Measurements from ENCODE around the gene CPN2.

CPN2 gene

DNA sequence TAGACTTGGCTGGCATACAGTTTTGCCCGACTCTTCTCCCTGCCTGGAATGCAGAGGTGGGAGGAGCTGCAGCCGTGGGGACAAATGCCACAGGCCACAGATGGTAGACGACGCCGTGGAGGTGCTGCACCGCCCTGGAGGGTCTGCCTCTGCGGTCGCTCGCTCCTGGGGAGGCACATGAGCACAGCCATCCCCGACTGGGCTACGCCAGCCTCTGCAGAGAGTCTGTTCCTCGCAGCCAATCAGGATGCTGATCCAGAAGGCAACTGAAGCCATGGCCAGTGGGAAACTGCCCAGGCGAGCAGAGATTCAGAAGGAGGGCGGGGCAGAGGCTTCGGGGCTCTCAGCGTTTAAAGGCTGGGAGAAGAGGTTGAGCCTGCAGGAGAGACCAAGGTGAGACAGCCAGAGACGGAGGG lies 30.3 kb upstream of the CPN2 start:
- no peak for DNase-seq (ENCODE audit: low read depth in 2 of 2)

DNA sequence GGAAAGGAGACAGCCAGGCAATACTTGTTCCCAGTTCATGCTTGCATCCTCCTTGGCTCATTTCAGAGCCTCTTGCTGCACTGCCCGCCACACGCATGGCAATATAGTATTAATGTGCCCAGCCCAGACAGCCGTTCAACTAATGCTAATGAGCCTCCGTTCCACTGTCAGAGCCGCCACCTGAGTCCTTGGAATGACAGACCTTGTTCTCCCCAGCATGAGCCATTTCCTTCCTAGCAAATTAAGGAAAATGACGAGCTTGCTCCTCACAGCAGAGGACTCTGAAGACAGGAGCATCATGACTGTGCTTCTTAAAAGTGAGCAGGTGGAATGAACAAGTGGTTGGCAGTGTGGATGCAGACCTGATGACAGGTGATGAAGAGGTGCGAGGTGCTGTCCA lies 29.2 kb upstream of the CPN2 start:
- DNase-seq (ENCODE audit: low read depth in 2 of 2), result no peak

DNA sequence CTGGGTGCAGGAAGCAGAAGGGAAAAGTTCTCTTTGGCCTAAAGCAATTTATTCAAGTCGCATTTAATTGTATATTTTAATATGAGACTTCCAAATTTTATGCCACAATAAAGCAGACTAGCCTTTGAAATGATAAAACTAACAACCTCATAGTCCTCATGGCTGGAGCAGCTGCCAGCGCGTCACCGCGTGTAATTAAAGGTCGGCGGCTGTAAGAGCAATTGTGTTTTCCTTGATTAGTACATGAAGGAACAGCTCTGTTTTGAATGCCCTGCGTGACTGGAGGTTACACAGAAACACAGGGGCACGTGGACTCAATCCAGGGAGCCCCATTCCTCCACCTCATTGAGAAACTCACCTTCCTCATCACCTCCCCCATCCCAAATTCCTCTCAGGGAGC lies 28.5 kb upstream of the CPN2 start:
- no peak for DNase-seq (ENCODE audit: low read depth in 2 of 2)

DNA sequence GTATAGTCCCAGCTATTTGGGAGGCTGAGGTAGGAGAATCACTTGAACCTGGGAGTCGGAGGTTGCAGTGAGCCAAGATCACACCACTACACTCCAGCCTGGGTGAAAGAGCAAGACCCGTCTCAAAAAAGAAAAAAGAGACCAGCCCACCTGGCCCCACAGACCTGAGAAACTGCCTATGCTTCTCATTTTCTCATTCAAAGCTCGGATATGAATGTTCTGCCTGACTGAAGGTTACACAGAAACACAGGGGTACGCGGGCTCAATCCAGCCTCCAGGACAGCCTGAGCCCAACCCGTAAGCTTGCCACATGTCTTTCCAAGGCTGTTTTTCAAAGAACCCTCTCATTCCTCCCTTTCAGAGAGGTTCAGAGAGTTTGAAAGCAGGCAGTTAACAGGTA lies 28.1 kb upstream of the CPN2 start:
- no peak for DNase-seq (ENCODE audit: low read depth in 2 of 2)

DNA sequence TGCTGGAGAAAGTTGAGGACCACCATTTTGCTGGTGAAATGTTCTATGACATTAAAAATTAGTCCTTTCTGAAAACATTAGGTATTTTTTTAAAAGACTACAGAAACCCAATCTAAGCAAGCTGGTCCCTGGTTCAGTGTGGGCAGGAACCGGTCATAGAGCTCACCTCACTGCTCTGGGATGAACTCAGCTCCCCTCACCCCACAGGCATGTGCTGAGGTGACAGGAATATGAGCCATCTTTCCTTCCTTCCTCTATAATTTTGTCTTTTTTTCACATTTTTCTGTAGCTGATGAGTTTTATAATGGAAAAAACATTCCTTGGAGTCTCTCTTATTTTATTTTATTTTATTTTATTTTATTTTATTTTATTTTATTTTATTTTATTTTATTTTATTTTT lies 26.6 kb upstream of the CPN2 start:
- DNase-seq (ENCODE audit: low read depth in 2 of 2), result no peak

DNA sequence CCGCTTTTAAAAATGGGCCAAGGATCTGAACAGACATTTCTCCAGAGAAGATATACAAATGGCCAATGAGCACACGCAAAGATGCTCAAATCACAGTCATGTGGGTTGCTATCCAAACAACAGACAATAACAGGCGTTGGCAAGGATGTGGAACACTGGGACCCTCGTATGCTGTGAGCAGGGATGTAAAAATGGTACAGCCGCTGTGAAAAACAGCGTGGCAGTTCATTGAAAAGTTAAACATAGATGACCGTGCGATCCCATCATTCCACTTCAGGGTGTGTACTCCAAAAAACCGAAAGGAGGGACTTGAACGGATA lies 25.1 kb upstream of the CPN2 start:
- DNase-seq (ENCODE audit: low read depth in 2 of 2), result no peak

DNA sequence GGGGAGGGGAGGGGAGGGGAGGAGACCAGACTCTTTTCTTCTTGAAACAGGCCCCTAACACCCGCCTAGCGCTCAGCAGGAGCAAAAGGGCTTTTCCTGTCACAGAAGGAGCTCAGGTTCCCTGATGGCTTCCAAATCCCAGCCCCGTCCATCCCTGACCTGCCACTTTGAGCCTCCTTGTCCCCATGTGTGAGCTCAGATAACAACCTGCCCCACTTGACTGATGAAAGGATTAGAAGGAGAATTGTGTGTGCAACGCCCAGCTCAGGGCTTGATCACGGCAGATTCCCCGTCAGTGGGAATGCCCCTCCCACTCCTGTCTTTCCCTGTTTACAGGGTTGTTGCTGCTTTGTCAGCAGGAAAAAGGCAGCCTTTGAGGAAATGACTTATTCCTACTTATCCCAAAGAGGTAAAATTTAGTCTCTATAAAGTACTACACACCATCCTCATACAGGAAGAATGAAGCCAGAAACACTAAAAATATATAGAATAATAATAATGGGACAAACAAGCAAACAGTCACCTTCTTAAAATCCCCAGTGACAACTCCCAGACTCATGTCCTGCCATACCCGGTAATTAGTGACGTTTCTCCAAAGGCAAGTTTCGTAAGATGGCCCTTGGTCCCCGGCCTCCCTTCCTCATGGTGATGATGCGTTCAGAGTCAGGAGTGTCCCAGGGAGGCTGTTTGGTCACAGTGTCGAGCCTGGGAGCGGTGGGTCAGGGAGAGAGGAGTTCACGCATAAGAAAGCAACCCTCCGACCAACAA lies 24.5 kb upstream of the CPN2 start:
- DNase-seq (ENCODE audit: low read depth in 2 of 2), result no peak

DNA sequence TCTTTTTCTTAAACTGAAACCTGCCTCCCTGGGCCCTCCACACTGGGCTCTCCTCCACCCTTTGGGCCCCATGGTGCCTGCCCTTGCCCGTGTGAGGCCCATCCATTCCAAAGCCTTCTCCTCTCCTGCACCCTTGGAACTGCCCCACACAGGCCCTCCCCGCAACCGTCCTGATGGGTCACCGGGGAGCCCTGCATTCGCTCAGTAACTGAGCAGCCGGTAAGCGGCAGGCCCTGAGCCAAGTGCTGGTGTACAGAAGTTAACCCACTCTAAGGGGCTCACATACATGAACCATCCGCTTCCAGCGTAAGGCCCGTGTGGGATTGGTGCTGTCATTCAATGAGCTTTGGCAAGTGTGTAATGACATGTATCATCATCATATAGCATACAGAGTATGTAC lies 23.8 kb upstream of the CPN2 start:
- DNase-seq (ENCODE audit: low read depth in 2 of 2), result no peak

DNA sequence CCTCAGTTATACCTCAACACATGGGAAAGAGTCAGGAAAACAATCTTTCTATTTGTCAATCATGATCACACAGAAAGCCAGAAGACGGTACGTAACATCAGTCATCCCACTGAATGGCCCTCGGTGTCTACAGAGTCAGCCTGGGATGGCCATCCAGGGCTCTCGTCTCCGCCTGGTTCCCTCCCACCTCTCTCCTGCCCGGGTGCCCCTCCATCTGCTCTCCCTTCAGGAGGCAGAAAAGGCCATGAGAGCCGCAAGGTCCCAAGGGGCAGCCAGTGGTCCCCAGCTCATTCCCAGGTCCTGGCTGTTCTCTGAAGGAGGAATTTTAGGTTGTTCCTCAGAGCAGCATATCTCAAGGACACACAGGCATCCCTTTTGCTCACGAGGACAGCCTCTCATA lies 22.8 kb upstream of the CPN2 start:
- no peak for DNase-seq (ENCODE audit: low read depth in 2 of 2)

DNA sequence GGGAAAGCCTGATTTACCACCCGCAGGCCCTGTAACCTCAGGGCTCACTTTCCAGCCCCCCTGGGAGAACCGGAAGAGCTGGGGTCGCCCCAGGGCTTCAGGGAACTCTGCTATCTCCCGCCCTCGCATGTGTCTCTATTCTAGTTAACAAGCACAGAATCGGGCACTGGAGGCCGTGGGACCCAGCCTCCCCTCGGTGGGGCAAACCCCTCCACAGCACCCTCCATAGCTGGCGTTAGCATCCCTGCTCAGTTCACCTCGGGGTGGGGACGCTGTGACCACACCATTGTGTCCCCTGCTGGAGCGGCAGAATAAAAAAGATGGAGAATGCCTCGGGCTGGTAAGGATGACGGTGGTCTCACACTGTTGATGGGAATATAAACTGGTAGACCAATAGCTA lies 21.9 kb upstream of the CPN2 start:
- DNase-seq (ENCODE audit: low read depth in 2 of 2), result no peak

DNA sequence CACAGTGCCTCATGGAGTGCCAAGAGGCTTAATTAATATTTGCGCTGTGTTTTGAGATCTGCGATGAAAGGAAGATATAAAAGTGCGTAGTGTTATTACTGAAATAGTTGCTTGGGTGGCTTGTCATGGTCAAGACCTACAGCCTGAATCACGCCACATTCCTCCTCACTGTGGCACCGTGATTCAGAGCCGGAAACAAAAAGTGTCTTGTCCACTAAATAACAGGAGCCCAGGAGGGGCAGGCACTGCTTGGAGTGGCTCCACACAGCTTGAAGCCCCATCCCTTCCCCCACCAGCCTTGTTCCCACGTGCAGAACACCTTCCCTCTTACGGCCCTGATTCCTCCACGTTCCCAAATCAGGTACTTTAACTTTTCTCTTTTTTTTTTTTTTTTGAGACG lies 19.6 kb upstream of the CPN2 start:
- DNase-seq (ENCODE audit: low read depth in 2 of 2), result no peak

DNA sequence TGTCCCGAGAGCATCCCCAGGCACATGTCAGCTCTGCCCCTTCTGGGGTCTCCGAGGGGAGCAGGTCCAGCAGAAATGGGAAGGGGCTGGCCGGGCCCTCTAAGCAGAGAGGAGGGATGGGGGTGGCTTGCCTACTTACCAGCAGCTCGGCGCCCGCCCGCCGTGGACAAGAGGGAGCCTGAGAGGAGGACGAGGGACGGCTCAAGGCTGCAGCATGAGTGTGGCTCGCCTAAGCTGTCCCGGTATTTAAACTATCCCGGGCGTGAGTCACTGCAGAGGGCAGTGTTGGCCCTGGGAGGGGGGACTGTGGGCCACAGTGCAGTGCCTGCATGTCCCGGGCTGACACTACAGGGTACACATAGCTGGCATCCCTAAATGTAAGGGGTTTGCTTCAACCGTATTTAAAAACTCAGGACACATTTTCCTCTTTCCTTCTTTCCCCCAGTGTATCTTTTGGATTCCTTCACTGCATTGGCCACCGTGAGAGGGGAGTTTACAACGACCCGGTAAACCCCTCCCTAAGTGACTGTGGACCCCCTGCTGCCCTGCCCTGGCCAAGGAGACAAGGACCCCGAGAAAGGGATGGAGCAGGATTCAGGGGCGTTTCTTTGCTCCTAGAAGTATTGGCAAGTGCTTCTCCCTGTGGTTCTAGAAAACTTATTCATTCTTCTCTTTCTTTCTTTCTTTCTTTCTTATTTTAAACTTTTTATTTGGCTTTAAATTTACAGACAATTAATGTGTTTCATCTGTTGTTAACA lies 18.6 kb upstream of the CPN2 start, which contains the start of gene LRRC15:
LRRC15 (minus strand) TSS at position 222 of the 758 bp plus-strand sequence. CDS start 8,700 bp downstream, outside the sequence.
- no peak for DNase-seq (ENCODE audit: low read depth in 2 of 2)

DNA sequence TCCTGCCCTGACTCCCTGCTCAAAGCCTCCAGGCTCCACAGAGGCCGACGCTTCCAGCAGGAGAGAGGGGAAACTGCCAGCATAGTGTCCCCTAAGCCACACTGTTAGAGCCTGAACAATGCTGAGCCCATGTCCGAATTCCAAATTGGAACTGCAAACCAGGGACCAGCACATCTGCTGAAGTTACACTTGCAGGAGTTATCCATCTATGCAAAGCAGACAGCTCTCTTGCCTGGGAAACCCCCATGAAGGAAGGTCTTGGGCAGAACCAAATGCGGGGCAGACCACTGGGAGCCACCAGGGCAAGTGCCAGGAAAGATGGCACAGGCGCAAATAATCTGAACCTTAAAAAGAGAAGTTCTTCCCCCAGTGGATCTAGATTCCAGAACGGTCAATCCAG lies 17.8 kb upstream of the CPN2 start:
- no peak for DNase-seq (ENCODE audit: low read depth in 2 of 2)

DNA sequence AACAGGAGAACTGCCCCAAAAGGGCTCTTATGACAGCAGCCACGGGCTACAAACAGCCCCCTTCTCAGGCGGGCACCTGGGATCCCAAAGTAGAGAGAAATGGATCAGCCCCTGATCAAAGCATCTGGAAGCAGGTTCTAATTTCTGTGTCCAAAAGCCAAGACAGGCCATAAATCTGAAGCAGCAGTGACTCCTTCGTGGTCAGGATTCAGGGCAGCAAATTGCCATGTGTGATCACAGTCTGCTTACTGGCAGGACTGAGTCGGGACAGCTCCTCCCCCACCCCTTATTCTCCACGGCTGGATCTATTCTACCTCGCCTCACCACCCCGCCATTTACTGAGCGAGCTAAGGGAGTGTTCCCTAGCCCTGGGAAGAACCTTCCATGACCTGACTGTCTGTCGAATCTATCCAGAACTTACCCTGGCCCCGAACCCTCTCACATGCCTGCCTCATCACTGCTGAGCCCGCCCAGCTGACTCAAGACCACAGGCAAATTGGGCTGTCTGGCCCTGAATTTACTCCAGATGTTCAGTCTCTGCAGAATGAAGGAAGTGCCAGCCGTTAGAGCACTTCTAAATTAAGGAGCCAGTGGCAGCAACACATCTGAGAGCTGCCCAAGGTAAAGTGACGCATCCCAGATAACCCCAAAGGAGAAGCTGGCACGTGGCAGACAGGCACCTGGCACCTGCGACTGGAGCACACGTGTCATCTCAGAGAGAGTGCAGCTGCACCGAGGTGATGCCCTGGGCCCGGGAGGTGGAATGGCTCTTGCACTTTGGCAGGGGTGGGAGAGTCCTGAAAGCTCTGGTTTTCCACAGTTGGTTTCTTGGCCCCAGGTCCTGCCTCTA lies 17.1 kb upstream of the CPN2 start:
- DNase-seq (ENCODE audit: low read depth in 2 of 2), result no peak

DNA sequence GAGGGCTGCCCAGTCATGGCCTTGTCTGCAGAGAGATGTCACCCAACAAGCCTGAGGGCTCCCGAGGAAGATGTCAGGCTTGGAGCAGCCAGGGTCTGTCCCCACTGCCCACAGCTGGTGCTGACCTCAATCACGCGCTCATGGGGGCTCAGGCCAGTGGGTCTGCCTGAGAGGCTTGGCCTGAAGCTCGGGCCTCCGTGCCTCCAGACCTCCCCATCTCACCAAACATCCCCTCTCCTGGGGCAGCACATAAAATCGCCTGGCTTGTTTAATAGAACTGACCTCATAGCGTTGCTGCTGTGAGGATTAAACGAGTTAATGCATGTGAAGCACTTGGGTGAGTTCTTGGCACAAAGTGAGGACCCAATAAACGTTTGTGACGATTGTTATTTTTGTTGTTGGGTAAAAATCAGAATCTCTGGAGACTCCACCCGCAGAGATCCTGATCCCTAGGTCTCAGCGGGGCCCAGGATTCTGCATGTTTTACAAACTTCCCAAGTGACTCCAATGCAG lies 14.9 kb upstream of the CPN2 start:
- no peak for DNase-seq (ENCODE audit: low read depth in 2 of 2)

DNA sequence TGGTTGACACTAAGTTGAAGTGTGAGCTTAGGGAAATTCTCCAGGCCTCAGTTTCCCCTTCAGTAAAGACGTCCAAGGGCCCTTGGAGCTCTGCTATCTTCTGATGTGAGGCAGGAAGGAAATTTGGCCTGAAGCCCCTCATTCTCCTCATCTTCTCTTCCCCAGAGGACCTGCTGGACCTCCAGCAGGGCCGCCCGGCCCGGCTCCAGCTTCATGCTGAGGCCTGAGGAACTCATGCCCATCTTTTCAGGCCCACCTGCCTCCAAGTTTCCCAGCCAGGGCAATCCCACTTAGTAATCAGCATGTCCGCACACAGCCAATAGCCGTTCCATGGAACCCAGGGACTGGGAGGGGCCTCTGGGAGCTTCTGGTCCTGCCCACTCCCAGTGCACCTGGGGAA lies 14.4 kb upstream of the CPN2 start:
- no peak for DNase-seq (ENCODE audit: low read depth in 2 of 2)

DNA sequence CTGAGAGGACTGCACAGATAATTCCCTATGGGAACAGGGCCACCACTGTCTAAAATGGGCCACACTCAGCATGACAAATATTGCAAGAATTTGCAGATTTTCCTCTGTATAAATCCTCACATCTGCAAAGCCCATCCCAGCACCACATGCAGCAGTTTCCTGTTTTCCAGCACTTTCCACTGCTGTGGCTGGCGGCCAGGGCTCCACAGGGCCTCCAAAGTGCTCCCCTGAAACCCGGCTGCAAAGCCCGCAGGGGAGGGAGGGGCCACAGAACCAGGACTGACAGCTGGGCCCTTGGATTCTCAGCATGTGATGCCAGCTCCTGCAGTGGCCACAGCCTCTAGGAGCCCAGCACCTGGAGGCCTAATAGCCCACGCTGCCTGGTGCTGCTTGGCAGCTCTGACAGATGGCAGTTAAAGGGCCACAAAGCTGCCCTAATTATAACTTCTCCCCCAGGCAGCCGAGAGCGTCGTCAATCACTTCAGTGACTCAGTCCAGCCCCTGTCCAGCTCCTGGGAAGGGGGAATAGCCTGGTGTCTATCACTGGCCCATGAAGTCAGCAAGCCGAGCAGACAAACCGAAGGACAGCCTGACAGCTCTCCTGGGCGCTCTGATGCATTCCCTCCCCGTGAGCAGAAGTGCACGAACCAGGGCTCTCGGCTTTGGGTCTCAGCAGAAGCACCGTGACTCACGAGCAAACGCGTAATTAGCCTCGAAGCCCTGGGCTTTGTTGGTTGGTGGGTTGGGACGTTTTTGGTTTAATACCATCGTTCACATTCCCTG lies 13.7 kb upstream of the CPN2 start:
- DNase-seq (ENCODE audit: low read depth in 2 of 2), result no peak

DNA sequence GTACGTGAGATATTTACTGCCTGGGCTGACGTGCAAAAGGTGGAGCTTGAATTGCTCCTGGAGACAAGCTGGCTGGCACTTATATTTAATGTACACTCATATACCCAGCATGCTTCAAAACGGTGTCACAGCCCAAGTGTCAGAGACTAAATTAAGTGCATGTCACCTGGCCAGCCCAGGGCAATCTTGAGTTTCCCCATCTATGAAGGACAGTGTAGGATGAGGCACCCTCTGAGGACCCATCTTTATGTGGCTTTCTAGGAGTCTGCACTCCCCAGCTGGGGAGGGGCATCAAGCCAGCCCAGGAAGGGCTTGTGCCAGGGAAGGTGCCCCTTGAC lies 13.2 kb upstream of the CPN2 start:
- DNase-seq (ENCODE audit: low read depth in 2 of 2), result no peak

DNA sequence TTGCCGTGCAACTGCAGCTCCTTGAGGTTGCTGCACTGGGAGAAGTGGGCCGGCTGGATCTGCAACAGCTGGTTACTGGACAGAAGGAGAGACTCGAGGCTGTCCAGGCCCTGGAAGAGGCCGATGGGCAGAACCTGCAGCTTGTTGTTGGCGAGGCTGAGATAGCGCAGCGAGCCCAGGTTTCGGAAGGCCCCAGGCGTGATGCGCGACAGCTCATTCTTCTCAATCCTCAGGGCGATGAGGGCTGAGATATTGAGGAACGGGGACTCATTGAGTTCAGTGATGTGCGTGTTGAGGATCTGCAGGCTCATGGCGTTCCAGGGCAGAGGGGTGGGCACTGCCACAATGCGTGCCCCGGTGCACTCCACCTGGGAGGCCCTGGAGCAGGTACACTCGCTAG lies 9.4 kb upstream of the CPN2 start:
- no peak for DNase-seq (ENCODE audit: low read depth in 2 of 2)

DNA sequence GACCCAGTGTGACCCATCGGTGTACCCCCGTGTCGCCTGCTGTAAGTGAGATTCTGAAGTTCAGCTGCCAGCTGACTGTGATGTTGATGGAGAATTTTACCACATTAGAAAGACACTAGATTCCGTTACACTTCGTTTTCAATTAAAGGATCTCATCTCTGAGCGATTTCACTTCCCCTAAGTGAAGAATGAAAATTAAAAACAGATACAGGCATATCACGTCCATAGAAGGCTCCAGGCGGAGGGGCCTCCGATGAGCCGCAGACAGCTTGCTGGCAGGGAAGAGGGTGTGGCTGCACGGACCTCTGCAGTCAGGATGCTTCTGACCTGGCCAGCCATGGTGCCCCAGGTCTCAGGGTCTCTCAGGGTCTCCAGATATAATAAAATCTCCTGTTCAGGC lies 6.6 kb upstream of the CPN2 start:
- no peak for DNase-seq (ENCODE audit: low read depth in 2 of 2)

DNA sequence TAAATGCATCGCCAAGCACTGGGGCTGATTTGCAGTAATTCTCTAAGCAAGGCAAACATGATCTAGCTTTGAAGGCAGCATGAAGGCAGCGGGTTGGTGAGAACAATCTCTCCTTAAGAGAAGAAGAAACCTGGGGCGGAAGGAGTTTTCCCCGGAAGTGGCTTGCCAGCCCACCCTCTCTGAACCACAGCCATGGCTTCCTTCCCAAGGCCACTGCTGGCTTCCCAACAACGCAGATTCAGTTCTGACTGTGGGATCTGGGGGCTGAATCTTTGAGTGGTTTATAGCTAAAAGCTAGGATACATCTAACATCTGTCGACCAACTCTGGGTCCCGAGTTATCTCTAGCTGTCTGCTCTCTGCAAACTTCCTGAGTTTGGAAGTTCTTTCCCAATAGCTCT lies 4.3 kb upstream of the CPN2 start:
- no peak for DNase-seq (ENCODE audit: low read depth in 2 of 2)

DNA sequence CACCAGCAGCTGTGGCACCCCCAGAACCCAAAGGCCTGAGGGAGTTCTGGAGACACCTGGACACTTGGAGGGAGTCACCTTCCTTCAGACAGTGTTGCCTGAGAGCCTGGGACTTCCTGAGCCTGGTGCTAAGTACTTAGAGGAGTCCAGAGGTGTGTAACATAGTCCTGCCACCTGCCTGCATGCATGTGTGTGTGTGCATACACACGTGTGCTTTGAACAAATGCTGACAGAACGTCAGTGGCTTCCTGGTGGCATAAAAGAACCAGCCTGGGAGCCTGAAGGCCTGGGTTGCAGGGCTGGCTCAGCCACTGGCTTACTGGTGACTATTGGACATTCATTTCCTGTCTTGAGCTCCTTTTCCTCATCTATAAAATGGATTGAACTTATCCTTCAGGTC lies 3.2 kb upstream of the CPN2 start:
- DNase-seq (ENCODE audit: low read depth in 2 of 2), result no peak

Measured in stimulated activated CD8-positive, alpha-beta memory T cell treated with anti-CD3 and anti-CD28 coated beads, Interleukin-7, amount 100 ng/mL, for 1 hour (primary cell).